Adipose tissue (tissue), 3 donors: ENCODE results near the gene ZNF860. TPM values are rescaled to one million over a fixed set of nuclear protein-coding genes. Genes with fewer than 3 reads are reported as not detected.
"Not testable (repeated sequence)": the region's sequence is repeated elsewhere in the genome, so short reads cannot be mapped to it uniquely, and the experiment has no call there.

Experiments used
- H3K27ac ChIP-seq: one replicate; pipeline ENCODE4 v1.5.1; 2013; ENCODE audit warnings: low read depth, low read length
- WGBS, 3 donors: extraction: QIAGEN DNeasy Blood & Tissue Kit; methylation state at CpG; one replicate each; pipeline ENCODE4 v1.1.7; 2013; 5-methylcytosine and 5-hydroxymethylcytosine counted together
- polyA plus RNA-seq, 3 donors: library from polyadenylated mRNA; stranded (reverse); fragments of 200-250 nt; gene quantifications; one replicate each; pipeline ENCODE4 v1.2.3, GENCODE V29; 2013
- donor health status: healthy with polysubstance abuse.
- donor health status: Bipolar disorder and iron deficiency.
- donor health status: healthy.

ZNF860 gene
- polyA plus RNA-seq, 3 donors = 0.07 to 0.34 (median 0.09) TPM

DNA sequence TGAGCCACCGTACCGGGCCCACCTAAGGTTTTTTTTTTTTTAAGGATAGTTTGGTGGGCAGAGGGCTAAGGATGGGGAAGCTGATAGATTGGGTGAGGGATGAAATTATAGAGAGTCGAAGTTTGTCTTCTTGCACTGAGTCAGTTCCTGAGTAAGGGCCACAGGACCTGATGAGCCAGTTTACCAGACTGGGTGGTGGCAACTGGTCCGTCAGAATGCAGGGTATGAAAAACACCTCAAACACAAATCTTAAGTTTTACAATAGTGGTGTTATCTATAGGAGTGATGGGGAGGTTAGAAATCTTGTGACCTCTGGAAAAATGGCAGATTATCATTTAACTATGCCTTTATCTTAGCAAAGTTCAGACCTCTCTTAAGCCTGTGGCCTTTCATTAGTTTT is 2.8 kb downstream of the ZNF860 start:
- no peak overlapping the region for H3K27ac ChIP-seq
- WGBS, 3 donors = 93 to 97% (median 95%) methylated on average over 4 of the region's 4 CpGs

DNA sequence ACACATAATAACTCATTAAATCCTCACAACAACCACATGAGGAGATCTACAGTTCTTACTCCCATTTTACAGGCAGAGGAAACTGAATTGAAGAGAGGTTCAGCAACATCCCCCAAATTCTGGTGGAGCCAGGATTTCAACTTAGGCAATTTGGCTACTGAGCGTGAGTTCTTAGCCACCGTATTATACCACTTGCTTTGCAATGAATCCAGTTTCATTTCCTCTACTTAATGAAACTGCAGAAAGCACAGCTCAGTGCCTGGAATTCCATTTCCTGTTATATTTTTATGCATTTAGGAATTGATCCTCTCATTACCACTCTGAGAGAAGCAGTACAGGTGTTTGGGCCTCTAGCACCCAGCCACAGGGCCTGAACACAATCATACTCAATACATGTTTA is 4.3 kb downstream of the ZNF860 start:
- WGBS, 3 donors = 43 to 86% (median 70%) methylated on average over 2 of the region's 2 CpGs
- H3K27ac ChIP-seq = no peak overlapping the region

DNA sequence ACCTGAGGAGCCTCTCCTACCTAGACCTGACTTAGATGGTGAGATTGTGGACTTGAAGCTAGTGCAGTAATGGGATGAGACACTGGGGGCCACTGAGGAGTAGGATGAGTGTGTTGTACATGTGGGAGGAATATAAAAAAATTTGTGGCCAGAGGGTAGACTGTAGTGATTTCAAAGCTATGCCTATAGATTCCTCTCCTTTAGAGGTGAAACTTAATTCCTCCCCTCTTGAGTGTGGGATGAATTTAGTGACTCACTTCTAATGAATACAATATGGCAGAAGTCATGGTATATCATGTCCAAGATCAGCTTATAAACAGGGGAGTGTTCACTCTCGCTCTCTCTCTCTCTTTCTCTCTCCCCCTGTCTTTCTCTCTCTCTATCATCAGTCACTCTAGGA is 6.7 kb downstream of the ZNF860 start:
- 97 to 100% (median 100%) methylated on average over 1 of the region's 1 CpG for WGBS, 3 donors
- no peak overlapping the region for H3K27ac ChIP-seq

DNA sequence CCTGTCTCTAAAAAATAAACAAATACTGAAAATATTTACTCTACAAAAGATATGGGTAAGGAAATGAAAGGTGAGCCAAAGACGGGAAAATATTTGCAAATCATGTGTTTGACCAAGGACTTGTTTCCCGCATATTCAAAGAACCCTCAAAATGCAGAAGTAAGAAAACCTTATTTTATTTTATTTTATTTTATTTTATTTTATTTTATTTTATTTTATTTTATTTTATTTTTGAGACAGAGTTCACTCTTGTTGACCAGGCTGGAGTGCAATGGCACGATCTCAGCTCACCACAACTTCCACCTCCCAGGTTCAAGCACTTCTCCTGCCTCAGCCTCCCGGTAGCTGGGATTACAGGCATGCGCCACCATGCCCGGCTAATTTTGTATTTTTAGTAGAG is 11.4 kb downstream of the ZNF860 start:
- H3K27ac ChIP-seq = not testable (repeated sequence)
- 76 to 96% (median 94%) methylated on average over 6 of the region's 6 CpGs for WGBS, 3 donors

DNA sequence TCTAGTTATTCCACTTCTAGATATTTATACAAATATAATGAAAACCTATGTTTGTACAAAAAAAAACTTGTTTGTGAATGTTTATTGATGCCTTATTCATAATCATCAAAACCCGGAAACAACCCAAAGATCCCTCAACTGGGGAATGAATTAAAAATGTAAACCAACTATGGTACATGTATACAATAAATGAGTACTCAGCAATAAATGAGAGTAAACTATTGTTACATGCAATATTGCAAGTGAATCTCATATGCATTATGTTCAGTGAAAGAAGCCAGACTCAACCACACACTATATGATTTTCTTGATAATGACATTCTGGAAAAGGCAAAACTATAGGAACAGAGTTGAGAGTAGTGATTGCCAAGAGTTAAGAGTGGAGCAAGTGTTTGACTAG is 12.3 kb downstream of the ZNF860 start:
- WGBS, 3 donors = 89 to 98% (median 95%) methylated on average over 1 of the region's 1 CpG
- H3K27ac ChIP-seq = no peak overlapping the region

DNA sequence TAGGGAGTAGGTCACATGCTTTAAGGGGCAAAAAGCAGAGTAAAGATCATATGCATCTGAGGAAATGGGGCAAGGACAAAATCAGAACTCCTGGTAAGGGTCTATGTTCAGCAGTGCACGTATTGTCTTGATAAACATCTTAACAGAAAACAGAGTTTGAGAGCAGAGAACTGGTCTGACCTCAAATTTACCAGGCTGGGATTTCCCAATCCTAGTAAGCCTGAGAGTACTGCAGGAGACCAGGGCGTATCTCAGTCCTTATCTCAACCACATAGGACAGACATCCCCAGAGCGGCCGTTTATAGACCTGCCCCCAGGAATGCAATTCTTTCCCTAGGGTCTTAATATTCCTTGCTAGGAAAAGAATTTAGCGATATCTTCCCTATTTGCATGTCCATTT is 13.5 kb downstream of the ZNF860 start:
- not testable (repeated sequence) for H3K27ac ChIP-seq
- 81 to 91% (median 90%) methylated on average over 5 of the region's 5 CpGs for WGBS, 3 donors

DNA sequence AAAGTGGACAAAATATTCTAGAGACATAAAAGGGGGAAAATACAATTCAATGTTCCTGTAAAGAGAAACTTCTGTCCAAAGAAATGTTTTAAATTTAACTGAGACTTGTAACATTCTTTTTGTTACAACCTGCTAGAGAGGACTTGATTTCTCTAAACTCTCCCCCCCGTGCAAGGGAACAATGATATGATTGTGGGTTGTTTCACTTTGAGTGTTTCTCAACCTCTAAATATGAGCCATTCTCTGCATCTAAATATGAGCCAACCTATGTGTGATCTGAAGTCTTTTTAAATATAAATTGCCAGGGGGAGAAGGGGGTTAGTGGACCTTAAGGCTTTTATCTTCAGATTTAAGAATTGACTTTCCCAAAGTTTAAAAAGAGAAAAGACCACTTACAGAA is 14.6 kb downstream of the ZNF860 start:
- WGBS, 3 donors = 46 to 85% (median 79%) methylated on average over 1 of the region's 1 CpG

DNA sequence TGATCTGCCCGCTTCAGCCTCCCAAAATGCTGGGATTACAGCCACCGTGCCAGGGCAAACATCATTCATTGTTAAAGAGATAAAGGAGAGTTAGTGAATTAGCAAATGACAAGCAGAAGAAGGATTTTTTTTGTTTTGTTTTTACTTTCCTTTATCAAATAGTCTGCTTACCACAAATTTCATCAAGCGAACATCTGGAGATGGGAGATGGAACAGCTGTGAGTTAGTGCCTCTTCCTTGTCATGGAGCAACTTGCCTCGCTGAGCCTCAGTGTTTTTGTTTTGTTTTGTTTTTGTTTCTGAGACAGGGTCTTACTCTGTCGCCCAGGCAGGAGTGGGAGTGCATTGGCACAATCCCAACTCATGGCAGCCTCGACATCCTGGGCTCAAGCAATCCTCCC is 15.9 kb downstream of the ZNF860 start:
- 70 to 89% (median 87%) methylated on average over 6 of the region's 6 CpGs for WGBS, 3 donors
- H3K27ac ChIP-seq = no peak overlapping the region

More for the DNA sequence above, 14.6 kb downstream of the ZNF860 start:
- no peak overlapping the region for H3K27ac ChIP-seq

DNA sequence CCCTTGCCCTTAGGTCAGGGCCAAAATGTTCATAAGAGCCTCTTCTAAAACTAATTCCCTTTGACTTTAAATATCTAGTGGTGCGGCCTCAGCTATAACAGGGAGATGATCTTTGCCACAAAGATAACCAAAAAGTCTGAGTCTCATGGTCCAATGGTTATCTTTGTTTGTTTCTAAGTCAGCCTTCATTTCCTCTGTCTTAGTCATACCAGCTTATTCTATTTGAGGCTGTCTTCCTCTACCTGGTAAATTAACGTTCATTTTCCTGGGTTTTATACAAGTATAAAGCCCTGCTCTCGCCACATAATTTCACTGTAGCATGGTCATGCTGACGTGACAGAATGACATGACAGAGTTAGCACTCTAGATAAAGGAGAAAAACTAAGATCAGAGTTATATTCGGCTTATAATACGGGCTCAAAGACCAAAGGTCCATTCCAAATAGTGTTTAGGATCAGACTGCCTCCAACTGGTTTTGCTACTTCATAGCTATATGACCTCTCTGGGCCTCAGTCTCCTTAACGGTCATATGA is 18.4 kb downstream of the ZNF860 start:
- no peak overlapping the region for H3K27ac ChIP-seq
- WGBS, 3 donors = 87 to 89% (median 88%) methylated on average over 7 of the region's 7 CpGs

DNA sequence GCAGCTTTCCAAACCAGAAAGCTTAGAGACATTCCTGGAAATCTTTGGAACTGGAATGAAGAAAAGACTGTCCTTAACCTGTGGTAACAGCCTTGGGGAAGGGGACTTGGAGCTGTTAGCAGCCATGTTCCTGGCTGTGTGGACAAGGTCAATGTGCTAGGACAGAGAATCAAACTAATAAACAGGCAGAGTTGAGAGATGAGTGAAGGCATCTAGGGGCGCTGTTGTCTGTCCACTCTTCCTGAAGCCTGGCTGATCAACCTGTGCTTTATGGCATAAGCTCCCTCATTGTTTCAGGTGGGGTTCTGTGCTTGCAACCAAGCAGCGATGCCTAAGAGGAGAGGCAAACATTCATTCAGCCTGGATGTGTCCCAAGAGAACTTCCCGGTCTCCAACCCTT is 19.3 kb downstream of the ZNF860 start:
- 83 to 88% (median 86%) methylated on average over 3 of the region's 3 CpGs for WGBS, 3 donors
- H3K27ac ChIP-seq = no peak overlapping the region

DNA sequence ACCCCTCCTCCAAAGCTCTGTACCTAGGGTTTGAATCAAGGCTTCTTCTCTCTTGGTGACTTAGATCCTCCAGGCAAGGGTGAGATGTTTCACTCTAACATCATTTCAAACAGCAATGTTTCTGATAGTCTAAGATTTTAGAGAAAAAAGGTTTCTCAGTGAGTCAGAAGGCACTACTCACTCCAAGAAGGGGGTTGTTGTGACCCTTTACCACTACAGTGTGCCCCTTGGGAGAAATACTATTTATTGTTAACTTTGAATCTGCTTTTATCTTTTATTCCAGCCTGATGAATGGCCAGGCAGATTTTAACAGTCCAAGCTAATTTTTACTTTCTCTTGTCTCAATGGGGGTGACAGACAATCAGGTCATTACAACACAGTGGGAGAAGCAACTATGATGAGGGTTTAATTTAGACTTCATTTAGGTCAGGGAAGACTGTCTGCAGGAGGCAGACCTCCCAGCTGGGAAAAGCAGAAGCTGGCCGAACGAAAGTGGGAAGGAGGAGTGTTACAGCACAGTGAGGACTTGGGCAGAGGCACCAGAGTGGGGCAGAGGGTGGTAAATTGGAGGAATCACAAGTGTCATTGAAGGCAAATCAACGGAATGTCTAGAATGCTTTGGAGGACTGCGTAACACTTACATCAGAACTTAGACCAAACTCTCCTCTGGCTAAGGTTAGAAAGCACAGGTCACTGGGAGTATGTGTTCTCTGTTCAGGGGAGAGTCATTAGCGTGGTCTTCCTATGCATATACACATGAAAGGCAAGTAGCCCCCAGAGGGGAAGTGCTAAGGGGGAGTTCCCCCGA is 21.2 kb downstream of the ZNF860 start:
- 51 to 78% (median 52%) methylated on average over 6 of the region's 6 CpGs for WGBS, 3 donors
- no peak overlapping the region for H3K27ac ChIP-seq

DNA sequence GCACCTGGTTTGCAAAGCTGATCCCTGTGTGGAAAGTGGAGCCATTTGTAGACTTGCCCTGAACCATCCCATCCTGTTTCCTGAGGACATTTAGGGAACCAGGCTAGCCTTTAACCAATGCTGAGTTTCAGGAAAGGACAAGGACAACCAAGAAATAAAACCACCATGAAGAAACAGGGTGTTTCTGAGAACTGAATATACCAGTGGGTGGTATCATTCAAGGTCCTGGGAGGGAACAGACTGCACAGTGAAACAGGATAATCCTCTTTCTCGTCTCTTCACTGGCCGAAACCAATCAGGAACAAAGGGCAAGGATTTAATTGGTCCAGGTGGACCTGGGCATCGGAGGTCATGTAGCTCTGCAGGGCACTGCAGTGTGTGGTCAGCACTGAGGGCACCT is 21.8 kb downstream of the ZNF860 start:
- H3K27ac ChIP-seq = no peak overlapping the region
- WGBS, 3 donors = 90 to 94% (median 90%) methylated on average over 3 of the region's 3 CpGs

DNA sequence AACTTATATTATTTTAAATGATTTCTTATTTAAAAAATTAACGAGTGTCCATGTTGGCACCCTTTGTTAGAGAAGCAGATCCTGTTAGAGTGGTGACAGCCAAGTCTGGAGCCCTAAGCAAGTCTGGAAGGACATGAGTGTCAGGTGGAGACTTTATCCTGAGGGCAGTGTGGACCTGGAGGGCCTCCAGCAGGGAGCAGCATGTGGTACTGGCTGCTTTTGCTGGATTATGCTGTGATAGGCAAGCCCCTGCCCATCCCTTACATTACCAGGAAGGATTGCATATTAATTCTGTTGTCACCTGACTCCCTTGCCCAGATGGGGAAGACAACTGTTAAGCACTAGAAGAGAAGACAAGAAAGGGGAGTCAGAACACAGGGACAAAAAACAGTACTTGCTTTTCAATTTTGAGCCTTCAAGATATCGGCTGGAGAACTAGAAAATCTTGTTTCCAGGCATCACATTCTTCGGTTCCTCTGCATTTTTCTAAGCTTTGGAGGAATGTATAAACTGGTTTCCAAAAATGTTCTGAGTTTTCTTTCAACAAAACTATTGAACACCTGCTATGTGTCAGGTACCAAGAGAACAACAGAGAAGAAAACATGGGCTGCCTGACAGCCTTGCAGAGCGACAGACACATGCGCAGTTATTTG is 22.7 kb downstream of the ZNF860 start:
- 74 to 95% (median 94%) methylated on average over 5 of the region's 5 CpGs for WGBS, 3 donors
- H3K27ac ChIP-seq = no peak overlapping the region

DNA sequence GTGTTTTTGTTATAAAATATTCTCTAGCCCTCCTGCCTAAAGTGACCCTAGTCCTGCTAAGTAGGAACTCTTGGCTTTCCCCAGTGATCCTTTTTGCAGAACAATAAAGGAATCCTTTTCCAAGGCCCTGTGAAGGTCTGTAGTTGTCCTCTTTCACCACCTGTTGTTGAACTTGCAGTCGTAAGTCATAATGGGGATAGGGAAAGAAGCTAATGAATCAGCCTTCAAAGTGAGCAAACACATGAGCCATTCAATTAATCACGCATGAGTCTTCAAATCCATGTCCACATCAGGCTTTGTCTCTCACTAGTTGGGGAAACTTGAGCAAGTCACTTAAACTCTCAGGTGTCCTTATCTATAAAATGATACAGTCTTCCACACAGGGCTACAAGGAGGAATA is 27.6 kb downstream of the ZNF860 start:
- WGBS, 3 donors = 91 to 97% (median 93%) methylated on average over 2 of the region's 2 CpGs
- no peak overlapping the region for H3K27ac ChIP-seq

DNA sequence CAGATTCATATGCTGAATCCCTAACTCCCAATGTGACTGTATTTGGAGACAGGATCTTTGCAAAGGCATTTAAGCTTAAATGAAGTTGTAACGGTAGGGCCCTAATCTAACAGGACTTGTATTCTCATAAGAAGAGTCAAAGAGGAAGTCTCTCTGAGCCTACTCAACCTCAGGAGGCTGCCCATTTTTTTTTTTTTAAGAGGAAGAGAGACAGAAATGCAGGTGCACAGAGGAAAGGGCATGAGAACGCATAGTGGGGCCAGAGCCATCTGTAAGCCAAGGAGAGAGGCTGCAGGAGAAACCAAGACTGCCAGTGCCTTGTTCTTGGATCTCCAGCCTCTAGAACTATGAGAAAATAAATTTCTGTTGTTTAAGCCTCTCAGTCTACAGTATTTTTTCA is 28.4 kb downstream of the ZNF860 start:
- 62 to 91% (median 69%) methylated on average over 2 of the region's 2 CpGs for WGBS, 3 donors
- no peak overlapping the region for H3K27ac ChIP-seq

DNA sequence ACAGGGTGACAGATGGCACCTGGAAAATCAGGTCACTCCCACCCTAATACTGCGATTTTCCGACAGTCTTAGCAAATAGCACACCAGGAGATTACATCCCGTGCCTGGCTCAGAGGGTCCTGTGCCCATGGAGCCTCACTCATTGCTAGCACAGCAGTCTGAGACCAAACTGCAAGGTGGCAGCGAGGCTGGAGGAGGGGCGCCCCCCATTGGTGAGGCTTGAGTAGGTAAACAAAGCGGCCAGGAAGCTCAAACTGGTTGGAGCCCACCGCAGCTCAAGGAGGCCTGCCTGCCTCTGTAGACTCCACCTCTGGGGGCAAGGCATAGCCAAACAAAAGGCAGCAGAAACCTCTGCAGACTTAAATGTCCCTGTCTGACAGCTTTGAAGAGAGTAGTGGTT is 29.1 kb downstream of the ZNF860 start:
- not testable (repeated sequence) for H3K27ac ChIP-seq
- 91 to 96% (median 91%) methylated on average over 7 of the region's 7 CpGs for WGBS, 3 donors

DNA sequence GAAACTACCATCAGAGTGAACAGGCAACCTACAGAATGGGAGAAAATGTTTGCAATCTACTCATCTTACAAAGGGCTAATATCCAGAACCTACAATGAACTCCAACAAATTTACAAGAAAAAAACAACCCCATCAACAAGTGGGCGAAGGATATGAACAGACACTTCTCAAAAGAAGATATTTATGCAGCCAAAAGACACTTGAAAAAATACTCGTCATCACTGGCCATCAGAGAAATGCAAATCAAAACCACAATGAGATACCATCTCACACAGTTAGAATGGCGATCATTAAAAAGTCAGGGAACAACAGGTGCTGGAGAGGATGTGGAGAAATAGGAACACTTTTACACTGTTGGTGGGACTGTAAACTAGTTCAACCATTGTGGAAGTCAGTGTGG is 34.1 kb downstream of the ZNF860 start:
- H3K27ac ChIP-seq = not testable (repeated sequence)
- 89 to 94% (median 93%) methylated on average over 3 of the region's 3 CpGs for whole genome bisulfite sequencing, 3 donors

DNA sequence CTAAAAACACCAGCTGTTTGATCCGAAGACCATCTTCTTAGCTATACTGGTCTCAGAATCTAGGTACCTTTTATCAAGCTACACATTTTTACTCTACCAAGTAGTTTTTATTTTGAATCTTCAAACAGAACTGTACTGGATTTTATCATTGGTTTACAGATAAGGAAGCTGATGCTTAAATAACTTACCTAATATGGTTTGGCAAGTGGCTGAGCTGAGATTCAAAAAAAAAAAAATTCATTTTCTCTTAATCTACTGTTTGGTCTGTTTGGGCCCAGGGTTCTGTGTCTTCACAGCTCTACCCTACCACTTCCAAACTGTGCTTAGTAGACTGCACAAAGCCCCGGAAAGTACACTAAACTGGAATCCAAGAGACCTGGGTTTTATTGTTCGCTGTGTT is 35.7 kb downstream of the ZNF860 start:
- H3K27ac ChIP-seq = no peak overlapping the region
- WGBS, 3 donors = 90 to 95% (median 94%) methylated on average over 3 of the region's 3 CpGs

DNA sequence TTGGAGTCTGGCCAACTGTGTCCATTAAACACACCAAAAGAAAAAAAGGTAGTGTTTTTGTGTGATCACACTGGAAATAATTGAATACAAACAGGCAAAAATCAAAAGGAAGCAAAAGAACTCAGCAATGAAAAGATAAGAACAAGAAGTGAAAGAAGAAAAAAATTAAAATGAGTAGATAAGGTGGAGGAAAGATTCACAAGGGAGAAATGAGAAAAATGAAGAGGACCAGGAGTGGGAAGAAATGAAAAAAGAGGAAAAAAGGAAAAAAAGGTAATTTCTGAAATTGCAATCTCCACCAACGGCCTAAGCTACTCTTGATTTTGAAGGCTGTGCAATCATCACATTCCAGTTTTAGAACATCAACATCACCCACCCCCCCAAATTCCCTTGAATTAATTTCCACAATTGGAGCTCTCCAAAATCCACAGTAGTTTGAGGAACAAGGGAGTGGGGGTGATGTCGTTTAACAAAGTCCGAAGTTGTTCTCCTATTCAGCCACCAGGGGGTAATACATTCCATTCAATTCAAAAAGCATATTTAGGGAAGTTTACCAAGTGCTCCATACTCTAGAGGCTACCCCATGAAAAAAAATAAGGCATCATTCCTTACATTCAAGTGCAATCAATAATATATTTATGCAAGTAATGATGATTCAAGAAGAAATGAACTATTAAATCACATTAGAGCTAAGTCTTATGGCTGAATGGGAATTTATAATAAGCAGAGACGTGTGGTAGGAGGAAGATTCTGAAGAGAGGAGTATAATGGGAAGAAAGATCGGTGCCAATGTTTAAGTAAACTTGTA is 37.4 kb downstream of the ZNF860 start:
- no peak overlapping the region for H3K27ac ChIP-seq
- 46 to 51% (median 48%) methylated on average over 5 of the region's 5 CpGs for WGBS, 3 donors
